GM23338 (cell line): ENCODE measurements around the gene OR4X1. TPM values are rescaled to one million over a fixed set of nuclear protein-coding genes. Genes with fewer than 3 reads are reported as not detected.

Source experiments
- ATAC-seq: fragments of 200-7000 bp; cut with Tn5 transposase; 3 replicates; pipeline ENCODE4 v1.9.1; 2020
- DNase-seq: peaks from one replicate; pipeline ENCODE4 v3.0.0-alpha.2; 2015; ENCODE audit warnings: low spot score
- H2AFZ ChIP-seq: fragments of 200-600 bp; sonication (generic); 2 replicates; pipeline ENCODE4 v1.8.0; 2016; ENCODE audit warnings: antibody characterized with exemption, mild to moderate bottlenecking, moderate library complexity
- H3F3A ChIP-seq: fragments of 200-600 bp; sonication (generic); replicated peaks from 2 replicates; pipeline ENCODE4 v1.8.0; 2017; ENCODE audit warnings: antibody characterized with exemption, mixed run types, low read depth
- H3K27ac ChIP-seq: fragments of 200-600 bp; sonication (generic); 2 replicates; pipeline ENCODE4 v1.6.1; 2016; ENCODE audit warnings: low read depth
- H3K27me3 ChIP-seq: fragments of 200-600 bp; sonication (generic); 2 replicates; pipeline ENCODE4 v1.8.0; 2016; ENCODE audit warnings: mild to moderate bottlenecking, mixed run types, moderate library complexity; ENCODE audit not compliant: insufficient read depth
- H3K36me3 ChIP-seq: fragments of 200-600 bp; sonication (generic); 2 replicates; pipeline ENCODE4 v1.8.0; 2016; ENCODE audit warnings: mild to moderate bottlenecking; ENCODE audit not compliant: insufficient read depth
- H3K4me1 ChIP-seq: fragments of 200-600 bp; sonication (generic); 2 replicates; pipeline ENCODE4 v1.8.0; 2016; ENCODE audit warnings: mild to moderate bottlenecking, moderate library complexity; ENCODE audit not compliant: insufficient read depth
- H3K4me2 ChIP-seq: fragments of 200-600 bp; sonication (generic); 2 replicates; pipeline ENCODE4 v1.7.1; 2017; ENCODE audit warnings: mixed run types
- H3K4me3 ChIP-seq: fragments of 200-600 bp; sonication (generic); 2 replicates; pipeline ENCODE4 v1.6.1; 2016; ENCODE audit warnings: mixed run types
- H3K79me2 ChIP-seq: fragments of 200-600 bp; sonication (generic); replicated peaks from 2 replicates; pipeline ENCODE4 v1.8.0; 2017; ENCODE audit warnings: mild to moderate bottlenecking; ENCODE audit not compliant: insufficient read depth
- H3K9me2 ChIP-seq: fragments of 200-600 bp; sonication (generic); 2 replicates; pipeline ENCODE4 v1.8.0; 2017; ENCODE audit not compliant: insufficient read depth
- H4K20me1 ChIP-seq: fragments of 200-600 bp; sonication (generic); replicated peaks from 2 replicates; pipeline ENCODE4 v1.8.0; 2017; ENCODE audit warnings: mild to moderate bottlenecking; ENCODE audit not compliant: insufficient read depth
- H3K27ac Mint-ChIP-seq: 2 replicates; pipeline ENCODE4 v1.8.0; 2020; ENCODE audit warnings: inconsistent platforms, mild to moderate bottlenecking, moderate library complexity, mixed read lengths
- H3K27me3 Mint-ChIP-seq: 3 replicates; pipeline ENCODE4 v1.8.0; 2022; ENCODE audit warnings: low read depth, mild to moderate bottlenecking, moderate library complexity, mixed read lengths, inconsistent platforms; ENCODE audit not compliant: insufficient read depth, poor library complexity
- H3K36me3 Mint-ChIP-seq: 3 replicates; pipeline ENCODE4 v1.8.0; 2021; ENCODE audit warnings: low read depth, mild to moderate bottlenecking, inconsistent platforms, moderate library complexity, mixed read lengths
- H3K4me1 Mint-ChIP-seq: 3 replicates; pipeline ENCODE4 v1.8.0; 2020; ENCODE audit warnings: mild to moderate bottlenecking, inconsistent platforms, mixed read lengths
- H3K4me3 Mint-ChIP-seq: 3 replicates; pipeline ENCODE4 v1.8.0; 2021; ENCODE audit warnings: moderate library complexity, mild to moderate bottlenecking, inconsistent platforms, mixed read lengths
- H3K9me3 Mint-ChIP-seq: 3 replicates; pipeline ENCODE4 v1.8.0; 2020; ENCODE audit warnings: moderate library complexity, mild to moderate bottlenecking, inconsistent platforms, mixed read lengths
- EZH2 ChIP-seq: fragments of 200-600 bp; sonication (generic); IDR thresholded peaks from one replicate; pipeline ENCODE4 v1.8.0; 2017; ENCODE audit warnings: antibody characterized with exemption, mild to moderate bottlenecking, low read depth; ENCODE audit not compliant: unreplicated experiment
- REST ChIP-seq: IDR thresholded peaks from one replicate; pipeline ENCODE4 v1.6.1; 2018; ENCODE audit warnings: antibody characterized with exemption; ENCODE audit not compliant: unreplicated experiment
- STAT1 ChIP-seq: IDR thresholded peaks from one replicate; pipeline ENCODE4 v1.6.1; 2016; ENCODE audit warnings: antibody characterized with exemption; ENCODE audit not compliant: unreplicated experiment
- ZNF114 ChIP-seq: fragments of 250-450 bp; sonication (Bioruptor Pico); IDR thresholded peaks from 2 replicates; pipeline ENCODE4 v1.5.0; 2020; ENCODE audit warnings: mild to moderate bottlenecking, moderate library complexity
- polyA plus RNA-seq: library from polyadenylated mRNA; unstranded; fragments of >200 nt; fragmentation: Nextera tagmentation; extraction: Ambion mirVana; gene quantifications from 2 replicates; pipeline ENCODE4 v1.2.1, GENCODE V29; 2016
- total RNA-seq: library from RNA; depleted of rRNA; stranded (reverse); fragments of >200 nt; shearing (Covaris generic); gene quantifications from 2 replicates; pipeline ENCODE4 v1.2.3, GENCODE V29; 2014
- TF ChIP-seq, protein P1 (sequence below): fragments of 250-450 bp; sonication (Bioruptor Pico); IDR thresholded peaks from 2 replicates; pipeline ENCODE4 v1.5.0; 2020; ENCODE audit warnings: mild to moderate bottlenecking, moderate library complexity
- TF ChIP-seq, protein P2 (sequence below): IDR thresholded peaks from 2 replicates; pipeline ENCODE4 v1.6.1; 2016; ENCODE audit warnings: antibody characterized with exemption

The OR4X1 gene
- total and polyA plus RNA-seq, 2 experiments from 2014 or later = not detected

GRCh38 chr11:48272606-48273005, 8.9 kb downstream of the OR4X1 start (continued):
- TF ChIP-seq, protein P1, sequence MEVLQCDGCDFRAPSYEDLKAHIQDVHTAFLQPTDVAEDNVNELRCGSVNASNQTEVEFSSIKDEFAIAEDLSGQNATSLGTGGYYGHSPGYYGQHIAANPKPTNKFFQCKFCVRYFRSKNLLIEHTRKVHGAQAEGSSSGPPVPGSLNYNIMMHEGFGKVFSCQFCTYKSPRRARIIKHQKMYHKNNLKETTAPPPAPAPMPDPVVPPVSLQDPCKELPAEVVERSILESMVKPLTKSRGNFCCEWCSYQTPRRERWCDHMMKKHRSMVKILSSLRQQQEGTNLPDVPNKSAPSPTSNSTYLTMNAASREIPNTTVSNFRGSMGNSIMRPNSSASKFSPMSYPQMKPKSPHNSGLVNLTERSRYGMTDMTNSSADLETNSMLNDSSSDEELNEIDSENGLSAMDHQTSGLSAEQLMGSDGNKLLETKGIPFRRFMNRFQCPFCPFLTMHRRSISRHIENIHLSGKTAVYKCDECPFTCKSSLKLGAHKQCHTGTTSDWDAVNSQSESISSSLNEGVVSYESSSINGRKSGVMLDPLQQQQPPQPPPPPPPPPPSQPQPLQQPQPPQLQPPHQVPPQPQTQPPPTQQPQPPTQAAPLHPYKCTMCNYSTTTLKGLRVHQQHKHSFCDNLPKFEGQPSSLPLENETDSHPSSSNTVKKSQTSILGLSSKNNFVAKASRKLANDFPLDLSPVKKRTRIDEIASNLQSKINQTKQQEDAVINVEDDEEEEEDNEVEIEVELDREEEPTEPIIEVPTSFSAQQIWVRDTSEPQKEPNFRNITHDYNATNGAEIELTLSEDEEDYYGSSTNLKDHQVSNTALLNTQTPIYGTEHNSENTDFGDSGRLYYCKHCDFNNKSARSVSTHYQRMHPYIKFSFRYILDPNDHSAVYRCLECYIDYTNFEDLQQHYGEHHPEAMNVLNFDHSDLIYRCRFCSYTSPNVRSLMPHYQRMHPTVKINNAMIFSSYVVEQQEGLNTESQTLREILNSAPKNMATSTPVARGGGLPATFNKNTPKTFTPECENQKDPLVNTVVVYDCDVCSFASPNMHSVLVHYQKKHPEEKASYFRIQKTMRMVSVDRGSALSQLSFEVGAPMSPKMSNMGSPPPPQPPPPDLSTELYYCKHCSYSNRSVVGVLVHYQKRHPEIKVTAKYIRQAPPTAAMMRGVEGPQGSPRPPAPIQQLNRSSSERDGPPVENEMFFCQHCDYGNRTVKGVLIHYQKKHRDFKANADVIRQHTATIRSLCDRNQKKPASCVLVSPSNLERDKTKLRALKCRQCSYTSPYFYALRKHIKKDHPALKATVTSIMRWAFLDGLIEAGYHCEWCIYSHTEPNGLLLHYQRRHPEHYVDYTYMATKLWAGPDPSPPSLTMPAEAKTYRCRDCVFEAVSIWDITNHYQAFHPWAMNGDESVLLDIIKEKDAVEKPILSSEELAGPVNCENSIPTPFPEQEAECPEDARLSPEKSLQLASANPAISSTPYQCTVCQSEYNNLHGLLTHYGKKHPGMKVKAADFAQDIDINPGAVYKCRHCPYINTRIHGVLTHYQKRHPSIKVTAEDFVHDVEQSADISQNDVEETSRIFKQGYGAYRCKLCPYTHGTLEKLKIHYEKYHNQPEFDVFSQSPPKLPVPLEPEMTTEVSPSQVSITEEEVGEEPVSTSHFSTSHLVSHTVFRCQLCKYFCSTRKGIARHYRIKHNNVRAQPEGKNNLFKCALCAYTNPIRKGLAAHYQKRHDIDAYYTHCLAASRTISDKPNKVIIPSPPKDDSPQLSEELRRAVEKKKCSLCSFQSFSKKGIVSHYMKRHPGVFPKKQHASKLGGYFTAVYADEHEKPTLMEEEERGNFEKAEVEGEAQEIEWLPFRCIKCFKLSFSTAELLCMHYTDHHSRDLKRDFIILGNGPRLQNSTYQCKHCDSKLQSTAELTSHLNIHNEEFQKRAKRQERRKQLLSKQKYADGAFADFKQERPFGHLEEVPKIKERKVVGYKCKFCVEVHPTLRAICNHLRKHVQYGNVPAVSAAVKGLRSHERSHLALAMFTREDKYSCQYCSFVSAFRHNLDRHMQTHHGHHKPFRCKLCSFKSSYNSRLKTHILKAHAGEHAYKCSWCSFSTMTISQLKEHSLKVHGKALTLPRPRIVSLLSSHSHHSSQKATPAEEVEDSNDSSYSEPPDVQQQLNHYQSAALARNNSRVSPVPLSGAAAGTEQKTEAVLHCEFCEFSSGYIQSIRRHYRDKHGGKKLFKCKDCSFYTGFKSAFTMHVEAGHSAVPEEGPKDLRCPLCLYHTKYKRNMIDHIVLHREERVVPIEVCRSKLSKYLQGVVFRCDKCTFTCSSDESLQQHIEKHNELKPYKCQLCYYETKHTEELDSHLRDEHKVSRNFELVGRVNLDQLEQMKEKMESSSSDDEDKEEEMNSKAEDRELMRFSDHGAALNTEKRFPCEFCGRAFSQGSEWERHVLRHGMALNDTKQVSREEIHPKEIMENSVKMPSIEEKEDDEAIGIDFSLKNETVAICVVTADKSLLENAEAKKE (CRISPR knock-in tag) = no peak
- no peak for TF ChIP-seq ZNF114 (CRISPR knock-in tag)

GRCh38 chr11:48305923-48306322, 42.3 kb downstream of the OR4X1 start, which contains the start of gene OR4S1:
TSS of gene OR4S1 (plus strand) at chr11:48306223. CDS start at chr11:48306223, 0 bp downstream.
- DNase-seq (no peak), ATAC-seq (no peak)
- no peaks in the 10 kb centered on the region for H3K27me3 ChIP-seq
- H2AFZ ChIP-seq = no peak within 1 kb of the TSS
- H3K79me2 ChIP-seq = no peaks in the 10 kb centered on the region
- no peaks in the 10 kb centered on the region for H3K4me1 ChIP-seq
- Mint-ChIP-seq H3K9me3 (peaks cover 82% of the 10 kb centered on the region), H3K27ac (no peak within 1 kb of the TSS), H3K27me3 (peaks cover 2% of the 10 kb centered on the region), H3K36me3 (peaks cover 14% of the 10 kb centered on the region), H3K4me3 (no peak within 1 kb of the TSS), H3K4me1 (no peaks in the 10 kb centered on the region)
- no peaks in the 10 kb centered on the region for H3F3A ChIP-seq
- 0 out of 2 replicates have a peak, but pooled peaks cover 4% of the 10 kb centered on the region for H3K36me3 ChIP-seq
- H3K4me2 ChIP-seq = no peak within 1 kb of the TSS
- no peak within 1 kb of the TSS for H3K4me3 ChIP-seq
- no peaks in the 10 kb centered on the region for H4K20me1 ChIP-seq
- no peaks in the 10 kb centered on the region for H3K9me2 ChIP-seq
- no peak within 1 kb of the TSS for H3K27ac ChIP-seq
- TF ChIP-seq EZH2 = no peak
- no peak for TF ChIP-seq STAT1
- no peak for TF ChIP-seq ZNF114 (CRISPR knock-in tag)
- no peak for TF ChIP-seq REST
- TF ChIP-seq, protein P2, sequence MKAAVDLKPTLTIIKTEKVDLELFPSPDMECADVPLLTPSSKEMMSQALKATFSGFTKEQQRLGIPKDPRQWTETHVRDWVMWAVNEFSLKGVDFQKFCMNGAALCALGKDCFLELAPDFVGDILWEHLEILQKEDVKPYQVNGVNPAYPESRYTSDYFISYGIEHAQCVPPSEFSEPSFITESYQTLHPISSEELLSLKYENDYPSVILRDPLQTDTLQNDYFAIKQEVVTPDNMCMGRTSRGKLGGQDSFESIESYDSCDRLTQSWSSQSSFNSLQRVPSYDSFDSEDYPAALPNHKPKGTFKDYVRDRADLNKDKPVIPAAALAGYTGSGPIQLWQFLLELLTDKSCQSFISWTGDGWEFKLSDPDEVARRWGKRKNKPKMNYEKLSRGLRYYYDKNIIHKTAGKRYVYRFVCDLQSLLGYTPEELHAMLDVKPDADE = no peak
